Measurements from ENCODE around the gene CC2D1A.
A peak's percentile ranks its signal among the peaks of the same experiment; 100 is the strongest.

The CC2D1A gene

GRCh38 chr19:13877303-13877702 is 28.7 kb upstream of the CC2D1A start:
- no peak for DNase-seq (ENCODE audit: low read depth)

- DNase-seq (ENCODE audit: low read depth): peak; percentile 96
Measured at GRCh38 chr19:13880059-13881043, 25.6 kb upstream of the CC2D1A start.

- peak; percentile 40 for DNase-seq (ENCODE audit: low read depth)
Measured at GRCh38 chr19:13881251-13881691, 24.7 kb upstream of the CC2D1A start.

- DNase-seq (ENCODE audit: low read depth): peak; percentile 75
Measured at GRCh38 chr19:13881692-13882418, 24.1 kb upstream of the CC2D1A start.

GRCh38 chr19:13882419-13882795 is 23.6 kb upstream of the CC2D1A start:
- no peak for DNase-seq (ENCODE audit: low read depth)

GRCh38 chr19:13882836-13883235 is 23.2 kb upstream of the CC2D1A start:
- DNase-seq (ENCODE audit: low read depth): no peak

GRCh38 chr19:13883516-13884064 is 22.4 kb upstream of the CC2D1A start:
- DNase-seq (ENCODE audit: low read depth): peak; percentile 26

- DNase-seq (ENCODE audit: low read depth): no peak
Measured at GRCh38 chr19:13884726-13885591, 21.0 kb upstream of the CC2D1A start.

- no peak for DNase-seq (ENCODE audit: low read depth)
Measured at GRCh38 chr19:13885826-13886365, 20.1 kb upstream of the CC2D1A start.

- no peak for DNase-seq (ENCODE audit: low read depth)
Measured at GRCh38 chr19:13887018-13887436, 19.0 kb upstream of the CC2D1A start.

GRCh38 chr19:13887517-13887916 is 18.5 kb upstream of the CC2D1A start:
- peak; percentile 70 for DNase-seq (ENCODE audit: low read depth)

GRCh38 chr19:13888281-13888680 is 17.7 kb upstream of the CC2D1A start:
- DNase-seq (ENCODE audit: low read depth): no peak

- no peak for DNase-seq (ENCODE audit: low read depth)
Measured at GRCh38 chr19:13890136-13890535, 15.9 kb upstream of the CC2D1A start.

- DNase-seq (ENCODE audit: low read depth): no peak
Measured at GRCh38 chr19:13892870-13893269, 13.1 kb upstream of the CC2D1A start.

GRCh38 chr19:13894552-13894951 is 11.4 kb upstream of the CC2D1A start:
- no peak for DNase-seq (ENCODE audit: low read depth)

GRCh38 chr19:13896227-13896626 is 9.8 kb upstream of the CC2D1A start:
- DNase-seq (ENCODE audit: low read depth): no peak

- DNase-seq (ENCODE audit: low read depth): no peak
Measured at GRCh38 chr19:13899393-13899792, 6.6 kb upstream of the CC2D1A start.

- peak; percentile 60 for DNase-seq (ENCODE audit: low read depth)
Measured at GRCh38 chr19:13899912-13900584, 6.0 kb upstream of the CC2D1A start.

- no peak for DNase-seq (ENCODE audit: low read depth)
Measured at GRCh38 chr19:13902993-13903555, 2.9 kb upstream of the CC2D1A start.

- DNase-seq (ENCODE audit: low read depth): no peak
Measured at GRCh38 chr19:13906521-13906904, 512 bp downstream of the CC2D1A start.

- no peak for DNase-seq (ENCODE audit: low read depth)
Measured at GRCh38 chr19:13906910-13907309, 909 bp downstream of the CC2D1A start.

Data from EH (cell line).